SK-N-SH treated with all-trans-retinoic acid at 6 μM for 48 hours (cell line): ENCODE data around the gene ARHGAP10.
"Not testable (repeated sequence)": the region's sequence is repeated elsewhere in the genome, so short reads cannot be mapped to it uniquely, and the experiment has no call there.

Experiments used
- ATAC-seq: fragments of 200-7000 bp; cut with Tn5 transposase; 3 replicates; pipeline ENCODE4 v1.9.1; 2020; ENCODE audit warnings: mild to moderate bottlenecking, moderate library complexity
- ARNTL ChIP-seq: fragments of 450-650 bp; formaldehyde crosslinking; IDR thresholded peaks from 2 replicates; pipeline ENCODE4 v1.5.0; 2020; ENCODE audit warnings: low read depth, mild to moderate bottlenecking, moderate library complexity, borderline replicate concordance
- BACH2 ChIP-seq: fragments of 250-450 bp; sonication (Bioruptor Pico); IDR thresholded peaks from 2 replicates; pipeline ENCODE4 v1.9.0; 2021; ENCODE audit warnings: mild to moderate bottlenecking, borderline replicate concordance
- CSDC2 ChIP-seq: fragments of 250-450 bp; sonication (Bioruptor Pico); IDR thresholded peaks from 2 replicates; pipeline ENCODE4 v1.5.0; 2020; ENCODE audit warnings: mild to moderate bottlenecking, moderate library complexity
- GLIS3 ChIP-seq: fragments of 250-450 bp; sonication (Bioruptor Pico); IDR thresholded peaks from 2 replicates; pipeline ENCODE4 v1.5.0; 2020; ENCODE audit warnings: mild to moderate bottlenecking, moderate library complexity
- ISL1 ChIP-seq: fragments of 250-450 bp; sonication (Bioruptor Pico); IDR thresholded peaks from 2 replicates; pipeline ENCODE4 v2.1.2; 2022; ENCODE audit warnings: mild to moderate bottlenecking, moderate library complexity
- OSR1 ChIP-seq: fragments of 250-450 bp; sonication (Bioruptor Pico); IDR thresholded peaks from 2 replicates; pipeline ENCODE4 v1.8.0; 2022; ENCODE audit warnings: moderate library complexity, mild to moderate bottlenecking, inconsistent platforms
- PPARA ChIP-seq: fragments of 250-450 bp; sonication (Bioruptor Pico); IDR thresholded peaks from 2 replicates; pipeline ENCODE4 v1.5.0; 2020; ENCODE audit warnings: mild to moderate bottlenecking, borderline replicate concordance
- RARB ChIP-seq: fragments of 250-450 bp; sonication (Bioruptor Pico); IDR thresholded peaks from 2 replicates; pipeline ENCODE4 v1.8.0; 2021; ENCODE audit warnings: mild to moderate bottlenecking, moderate library complexity
- SNAI2 ChIP-seq: fragments of 250-450 bp; sonication (Bioruptor Pico); IDR thresholded peaks from 2 replicates; pipeline ENCODE4 v1.5.0; 2020; ENCODE audit warnings: mild to moderate bottlenecking, moderate library complexity
- TCF4 ChIP-seq: fragments of 250-450 bp; sonication (Bioruptor Pico); IDR thresholded peaks from 2 replicates; pipeline ENCODE4 v1.8.0; 2021; ENCODE audit warnings: mild to moderate bottlenecking, moderate library complexity, borderline replicate concordance
- ZC3H10 ChIP-seq: fragments of 250-450 bp; sonication (Bioruptor Pico); IDR thresholded peaks from 2 replicates; pipeline ENCODE4 v1.5.1; 2021; ENCODE audit warnings: mild to moderate bottlenecking, moderate library complexity
- ZFP3 ChIP-seq: fragments of 250-450 bp; sonication (Bioruptor Pico); IDR thresholded peaks from 2 replicates; pipeline ENCODE4 v1.5.0; 2020; ENCODE audit warnings: mild to moderate bottlenecking, moderate library complexity
- ZFP30 ChIP-seq: fragments of 450-650 bp; formaldehyde crosslinking; IDR thresholded peaks from 2 replicates; pipeline ENCODE4 v1.5.0; 2022; ENCODE audit warnings: mild to moderate bottlenecking, moderate library complexity
- ZNF565 ChIP-seq: fragments of 450-650 bp; formaldehyde crosslinking; conservative IDR thresholded peaks from 2 replicates; pipeline ENCODE4 v1.5.0; 2020; ENCODE audit warnings: low read depth, mild to moderate bottlenecking, moderate library complexity
- ZNF70 ChIP-seq: fragments of 450-650 bp; formaldehyde crosslinking; IDR thresholded peaks from 2 replicates; pipeline ENCODE4 v1.5.0; 2020; ENCODE audit warnings: mild to moderate bottlenecking, moderate library complexity
- ZNF8 ChIP-seq: fragments of 450-650 bp; formaldehyde crosslinking; IDR thresholded peaks from 2 replicates; pipeline ENCODE4 v1.5.0; 2020; ENCODE audit warnings: mild to moderate bottlenecking, moderate library complexity
- TF ChIP-seq, protein P1 (sequence below): fragments of 250-450 bp; sonication (Bioruptor Pico); IDR thresholded peaks from 2 replicates; pipeline ENCODE4 v1.8.0; 2020; ENCODE audit warnings: mild to moderate bottlenecking, moderate library complexity, borderline replicate concordance
- TF ChIP-seq, protein P2 (sequence below): fragments of 250-450 bp; sonication (Bioruptor Pico); IDR thresholded peaks from 2 replicates; pipeline ENCODE4 v1.5.0; 2020; ENCODE audit warnings: mild to moderate bottlenecking, moderate library complexity
- TF ChIP-seq, protein P3 (sequence below): fragments of 250-450 bp; sonication (Bioruptor Pico); IDR thresholded peaks from 2 replicates; pipeline ENCODE4 v1.8.0; 2021; ENCODE audit warnings: low read depth, mild to moderate bottlenecking, moderate library complexity, borderline replicate concordance
- TF ChIP-seq, protein P4 (sequence below): fragments of 250-450 bp; sonication (Bioruptor Pico); IDR thresholded peaks from 2 replicates; pipeline ENCODE4 v1.5.1; 2021; ENCODE audit warnings: mild to moderate bottlenecking, moderate library complexity

Gene ARHGAP10

DNA sequence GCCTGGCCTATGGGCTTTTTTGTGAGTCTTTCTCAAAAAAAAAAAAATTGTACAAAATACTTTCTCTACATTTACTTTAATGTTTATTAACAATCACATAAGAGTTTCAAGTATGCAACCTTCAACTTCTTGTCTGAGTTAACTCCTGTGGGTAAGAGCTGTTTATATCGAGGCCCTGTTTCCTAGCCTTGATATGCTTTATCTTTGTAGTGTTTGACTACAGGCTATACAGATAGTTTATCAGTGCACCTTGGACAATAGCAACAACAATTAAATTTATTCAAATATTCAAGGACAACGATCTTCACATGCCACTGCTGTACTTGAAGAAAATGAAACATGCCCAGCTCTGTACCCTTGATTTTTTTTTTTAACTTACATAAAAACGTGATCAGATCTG is 178.4 kb downstream of the ARHGAP10 start:
- no peak for TF ChIP-seq OSR1 (CRISPR knock-in tag)
- TF ChIP-seq ZFP30 (CRISPR knock-in tag), result no peak
- TF ChIP-seq BACH2 (CRISPR knock-in tag), result no peak
- TF ChIP-seq, protein P1, sequence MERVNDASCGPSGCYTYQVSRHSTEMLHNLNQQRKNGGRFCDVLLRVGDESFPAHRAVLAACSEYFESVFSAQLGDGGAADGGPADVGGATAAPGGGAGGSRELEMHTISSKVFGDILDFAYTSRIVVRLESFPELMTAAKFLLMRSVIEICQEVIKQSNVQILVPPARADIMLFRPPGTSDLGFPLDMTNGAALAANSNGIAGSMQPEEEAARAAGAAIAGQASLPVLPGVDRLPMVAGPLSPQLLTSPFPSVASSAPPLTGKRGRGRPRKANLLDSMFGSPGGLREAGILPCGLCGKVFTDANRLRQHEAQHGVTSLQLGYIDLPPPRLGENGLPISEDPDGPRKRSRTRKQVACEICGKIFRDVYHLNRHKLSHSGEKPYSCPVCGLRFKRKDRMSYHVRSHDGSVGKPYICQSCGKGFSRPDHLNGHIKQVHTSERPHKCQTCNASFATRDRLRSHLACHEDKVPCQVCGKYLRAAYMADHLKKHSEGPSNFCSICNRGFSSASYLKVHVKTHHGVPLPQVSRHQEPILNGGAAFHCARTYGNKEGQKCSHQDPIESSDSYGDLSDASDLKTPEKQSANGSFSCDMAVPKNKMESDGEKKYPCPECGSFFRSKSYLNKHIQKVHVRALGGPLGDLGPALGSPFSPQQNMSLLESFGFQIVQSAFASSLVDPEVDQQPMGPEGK (CRISPR knock-in tag), result no peak
- no peak for TF ChIP-seq ZNF8 (CRISPR knock-in tag)
- no peak for TF ChIP-seq RARB (CRISPR knock-in tag)
- no peak for TF ChIP-seq CSDC2
- TF ChIP-seq, protein P2, sequence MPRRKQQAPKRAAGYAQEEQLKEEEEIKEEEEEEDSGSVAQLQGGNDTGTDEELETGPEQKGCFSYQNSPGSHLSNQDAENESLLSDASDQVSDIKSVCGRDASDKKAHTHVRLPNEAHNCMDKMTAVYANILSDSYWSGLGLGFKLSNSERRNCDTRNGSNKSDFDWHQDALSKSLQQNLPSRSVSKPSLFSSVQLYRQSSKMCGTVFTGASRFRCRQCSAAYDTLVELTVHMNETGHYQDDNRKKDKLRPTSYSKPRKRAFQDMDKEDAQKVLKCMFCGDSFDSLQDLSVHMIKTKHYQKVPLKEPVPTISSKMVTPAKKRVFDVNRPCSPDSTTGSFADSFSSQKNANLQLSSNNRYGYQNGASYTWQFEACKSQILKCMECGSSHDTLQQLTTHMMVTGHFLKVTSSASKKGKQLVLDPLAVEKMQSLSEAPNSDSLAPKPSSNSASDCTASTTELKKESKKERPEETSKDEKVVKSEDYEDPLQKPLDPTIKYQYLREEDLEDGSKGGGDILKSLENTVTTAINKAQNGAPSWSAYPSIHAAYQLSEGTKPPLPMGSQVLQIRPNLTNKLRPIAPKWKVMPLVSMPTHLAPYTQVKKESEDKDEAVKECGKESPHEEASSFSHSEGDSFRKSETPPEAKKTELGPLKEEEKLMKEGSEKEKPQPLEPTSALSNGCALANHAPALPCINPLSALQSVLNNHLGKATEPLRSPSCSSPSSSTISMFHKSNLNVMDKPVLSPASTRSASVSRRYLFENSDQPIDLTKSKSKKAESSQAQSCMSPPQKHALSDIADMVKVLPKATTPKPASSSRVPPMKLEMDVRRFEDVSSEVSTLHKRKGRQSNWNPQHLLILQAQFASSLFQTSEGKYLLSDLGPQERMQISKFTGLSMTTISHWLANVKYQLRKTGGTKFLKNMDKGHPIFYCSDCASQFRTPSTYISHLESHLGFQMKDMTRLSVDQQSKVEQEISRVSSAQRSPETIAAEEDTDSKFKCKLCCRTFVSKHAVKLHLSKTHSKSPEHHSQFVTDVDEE (CRISPR knock-in tag), result no peak
- no peak for TF ChIP-seq ZNF565 (CRISPR knock-in tag)
- TF ChIP-seq PPARA, result no peak
- ATAC-seq, result no peak

DNA sequence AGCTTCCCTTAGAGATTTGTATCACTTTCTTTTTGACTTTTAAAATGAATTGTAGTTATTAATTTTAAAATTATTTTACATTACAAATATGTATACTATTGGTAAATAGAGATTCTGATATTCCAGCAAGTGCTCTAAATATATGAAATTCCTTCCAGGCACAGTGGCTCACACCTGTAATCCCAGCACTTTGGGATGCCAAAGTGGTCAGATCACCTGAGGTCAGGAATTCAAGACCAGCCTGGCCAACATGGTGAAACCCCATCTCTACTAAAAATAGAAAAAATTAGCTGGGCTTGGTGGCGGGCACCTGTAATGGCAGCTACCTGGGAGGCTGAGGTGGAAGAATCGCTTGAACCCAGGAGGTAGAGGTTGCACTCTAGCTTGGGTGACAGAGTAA is 180.2 kb downstream of the ARHGAP10 start:
- ATAC-seq, result not testable (repeated sequence)

DNA sequence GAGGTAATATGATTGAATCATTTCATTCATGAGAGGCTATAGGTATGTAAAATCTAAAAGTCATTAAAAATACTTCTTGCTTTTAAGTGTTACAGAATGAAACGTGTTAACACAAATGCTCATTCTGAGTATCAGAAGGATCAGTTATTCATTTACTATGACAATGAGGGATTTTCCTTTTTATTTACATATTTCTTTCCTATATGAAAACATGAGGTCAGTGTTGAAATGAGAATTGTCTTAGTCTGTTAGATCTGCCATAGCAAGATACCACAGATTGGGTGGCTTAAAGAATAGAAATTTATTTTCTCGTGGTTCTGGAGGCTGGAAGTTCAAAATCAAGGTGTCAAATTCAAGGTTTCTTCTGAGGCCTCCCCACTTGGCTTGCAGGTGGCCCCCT is 181.2 kb downstream of the ARHGAP10 start:
- ATAC-seq, result no peak

More for the DNA sequence above, 181.2 kb downstream of the ARHGAP10 start:
- no peak for TF ChIP-seq SNAI2 (CRISPR knock-in tag)
- TF ChIP-seq, protein P3, sequence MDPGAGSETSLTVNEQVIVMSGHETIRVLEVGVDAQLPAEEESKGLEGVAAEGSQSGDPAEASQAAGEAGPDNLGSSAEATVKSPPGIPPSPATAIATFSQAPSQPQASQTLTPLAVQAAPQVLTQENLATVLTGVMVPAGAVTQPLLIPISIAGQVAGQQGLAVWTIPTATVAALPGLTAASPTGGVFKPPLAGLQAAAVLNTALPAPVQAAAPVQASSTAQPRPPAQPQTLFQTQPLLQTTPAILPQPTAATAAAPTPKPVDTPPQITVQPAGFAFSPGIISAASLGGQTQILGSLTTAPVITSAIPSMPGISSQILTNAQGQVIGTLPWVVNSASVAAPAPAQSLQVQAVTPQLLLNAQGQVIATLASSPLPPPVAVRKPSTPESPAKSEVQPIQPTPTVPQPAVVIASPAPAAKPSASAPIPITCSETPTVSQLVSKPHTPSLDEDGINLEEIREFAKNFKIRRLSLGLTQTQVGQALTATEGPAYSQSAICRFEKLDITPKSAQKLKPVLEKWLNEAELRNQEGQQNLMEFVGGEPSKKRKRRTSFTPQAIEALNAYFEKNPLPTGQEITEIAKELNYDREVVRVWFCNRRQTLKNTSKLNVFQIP (CRISPR knock-in tag), result no peak
- no peak for TF ChIP-seq ZFP30 (CRISPR knock-in tag)
- TF ChIP-seq OSR1 (CRISPR knock-in tag), result no peak
- TF ChIP-seq, protein P2 (CRISPR knock-in tag), result no peak
- TF ChIP-seq, protein P1 (CRISPR knock-in tag), result no peak
- TF ChIP-seq ZNF8 (CRISPR knock-in tag), result no peak
- TF ChIP-seq ZNF565 (CRISPR knock-in tag), result no peak
- no peak for TF ChIP-seq ISL1 (CRISPR knock-in tag)
- no peak for TF ChIP-seq ZNF70 (CRISPR knock-in tag)
- TF ChIP-seq BACH2 (CRISPR knock-in tag), result no peak
- TF ChIP-seq, protein P4, sequence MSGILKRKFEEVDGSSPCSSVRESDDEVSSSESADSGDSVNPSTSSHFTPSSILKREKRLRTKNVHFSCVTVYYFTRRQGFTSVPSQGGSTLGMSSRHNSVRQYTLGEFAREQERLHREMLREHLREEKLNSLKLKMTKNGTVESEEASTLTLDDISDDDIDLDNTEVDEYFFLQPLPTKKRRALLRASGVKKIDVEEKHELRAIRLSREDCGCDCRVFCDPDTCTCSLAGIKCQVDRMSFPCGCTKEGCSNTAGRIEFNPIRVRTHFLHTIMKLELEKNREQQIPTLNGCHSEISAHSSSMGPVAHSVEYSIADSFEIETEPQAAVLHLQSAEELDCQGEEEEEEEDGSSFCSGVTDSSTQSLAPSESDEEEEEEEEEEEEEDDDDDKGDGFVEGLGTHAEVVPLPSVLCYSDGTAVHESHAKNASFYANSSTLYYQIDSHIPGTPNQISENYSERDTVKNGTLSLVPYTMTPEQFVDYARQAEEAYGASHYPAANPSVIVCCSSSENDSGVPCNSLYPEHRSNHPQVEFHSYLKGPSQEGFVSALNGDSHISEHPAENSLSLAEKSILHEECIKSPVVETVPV (CRISPR knock-in tag), result no peak
- no peak for TF ChIP-seq RARB (CRISPR knock-in tag)
- no peak for TF ChIP-seq GLIS3 (CRISPR knock-in tag)
- no peak for TF ChIP-seq PPARA
- TF ChIP-seq TCF4, result no peak
- TF ChIP-seq ZC3H10 (CRISPR knock-in tag), result no peak
- no peak for TF ChIP-seq ZFP3
- no peak for TF ChIP-seq ARNTL
